Large intestine (tissue), 12 donors: ENCODE results near the gene VAX1. TPM values are rescaled to one million over a fixed set of nuclear protein-coding genes. Genes with fewer than 3 reads are reported as not detected.
"Not testable (repeated sequence)": the region's sequence is repeated elsewhere in the genome, so short reads cannot be mapped to it uniquely, and the experiment has no call there.

Experiments
- DNase-seq, 2 donors: peaks; one replicate each; pipeline versions ENCODE4 v3.0.0 to v3.0.0-alpha.2; 2013
- H3K27ac ChIP-seq: one replicate; pipeline ENCODE4 v1.5.1; 2013; ENCODE audit warnings: low read length
- H3K27me3 ChIP-seq: 2 replicates; pipeline ENCODE4 v1.6.1; 2013; ENCODE audit warnings: low read length; ENCODE audit not compliant: control insufficient read depth, insufficient read depth
- H3K36me3 ChIP-seq: 2 replicates; pipeline ENCODE4 v1.6.1; 2013; ENCODE audit warnings: low read length; ENCODE audit not compliant: control insufficient read depth, insufficient read depth
- H3K4me1 ChIP-seq: one replicate; pipeline ENCODE4 v1.6.1; 2013; ENCODE audit warnings: low read length; ENCODE audit not compliant: control insufficient read depth, insufficient read depth
- H3K4me3 ChIP-seq: one replicate; pipeline ENCODE4 v1.5.1; 2013; ENCODE audit warnings: low read length
- H3K9me3 ChIP-seq: one replicate; pipeline ENCODE4 v1.6.1; 2013; ENCODE audit warnings: mild to moderate bottlenecking, low read depth, low read length, moderate library complexity; ENCODE audit not compliant: control insufficient read depth
- WGBS: methylation state at CpG from one replicate; pipeline ENCODE4 v1.1.5; 2013; ENCODE audit warnings: low lambda C conversion rate; ENCODE audit not compliant: insufficient coverage; 5-methylcytosine and 5-hydroxymethylcytosine counted together
- long read RNA-seq, 11 donors: transcript quantifications; one replicate each; lab custom pipeline, GENCODE V29; 2026
- polyA plus RNA-seq: library from polyadenylated mRNA; unstranded; fragments of 120-200 nt; gene quantifications from one replicate; pipeline ENCODE4 v1.2.1, GENCODE V29; 2013

Gene VAX1
- not detected for polyA plus RNA-seq
- long read RNA-seq, donor 1: 0 reads
- long read RNA-seq, donor 2: 0 reads
- long read RNA-seq, donor 3: 0 reads
- long read RNA-seq, donor 4: 0 reads
- long read RNA-seq, donor 5: 0 reads
- long read RNA-seq, donor 6: 0 reads
- long read RNA-seq, donor 7: 0 reads
- long read RNA-seq, donor 8: 0 reads
- long read RNA-seq, donor 9: 0 reads
- long read RNA-seq, donor 10: 0 reads
- long read RNA-seq, donor 11: 0 reads

GRCh38 chr10:117137911-117138642 is at the start of gene VAX1:
Gene VAX1, minus strand, starts transcription at chr10:117138270. Its CDS starts 214 bp downstream, at chr10:117138056.
- peak in 1 of 2 donors; percentile 15 for DNase-seq
- Histone ChIP-seq H3K36me3 (no peaks in the 10 kb centered on the region), H3K27me3 (peaks cover 96% of the 10 kb centered on the region), H3K27ac (no peak within 1 kb of the TSS), H3K4me3 (peak within 1 kb of the TSS; percentile 13), H3K4me1 (peaks cover 9% of the 10 kb centered on the region), H3K9me3 (peaks cover 25% of the 10 kb centered on the region)
- WGBS: no CpG with 5 or more reads among the region's 65 CpGs

GRCh38 chr10:117186832-117187615 is 49.0 kb upstream of the VAX1 start:
- Histone ChIP-seq H3K27me3 (peaks cover 10% of the 10 kb centered on the region), H3K4me3 (no peak overlapping the region), H3K4me1 (no peaks in the 10 kb centered on the region), H3K27ac (no peak overlapping the region), H3K36me3 (no peaks in the 10 kb centered on the region), H3K9me3 (no peaks in the 10 kb centered on the region)
- peak in 1 of 2 donors; percentile 6 for DNase-seq
- WGBS: 40% methylated on average over 1 of the region's 4 CpGs

GRCh38 chr10:117185817-117186216 is 47.7 kb upstream of the VAX1 start:
- not testable (repeated sequence) for H3K27ac ChIP-seq, H3K4me1 ChIP-seq, DNase-seq, H3K36me3 ChIP-seq, H3K4me3 ChIP-seq, H3K9me3 ChIP-seq, H3K27me3 ChIP-seq
- no CpG with 5 or more reads among the region's 4 CpGs for WGBS

GRCh38 chr10:117184821-117185220 is 46.8 kb upstream of the VAX1 start:
- no peak overlapping the region for H3K4me3 ChIP-seq
- no CpG with 5 or more reads among the region's 3 CpGs for WGBS
- peaks cover 12% of the 10 kb centered on the region for H3K27me3 ChIP-seq
- no peaks in the 10 kb centered on the region for H3K9me3 ChIP-seq
- H3K4me1 ChIP-seq: no peaks in the 10 kb centered on the region
- no peak overlapping the region for H3K27ac ChIP-seq
- no peak for DNase-seq
- no peaks in the 10 kb centered on the region for H3K36me3 ChIP-seq

- Histone ChIP-seq H3K4me1 (no peaks in the 10 kb centered on the region), H3K27me3 (peaks cover 13% of the 10 kb centered on the region), H3K9me3 (no peaks in the 10 kb centered on the region), H3K27ac (no peak overlapping the region), H3K4me3 (no peak overlapping the region), H3K36me3 (no peaks in the 10 kb centered on the region)
- no CpG with 5 or more reads among the region's 10 CpGs for WGBS
- no peak for DNase-seq
These were observed 46.2 kb upstream of the VAX1 start for GRCh38 chr10:117184296-117184695.

- DNase-seq: no peak
- no peaks in the 10 kb centered on the region for H3K9me3 ChIP-seq
- no peaks in the 10 kb centered on the region for H3K36me3 ChIP-seq
- WGBS: 83% methylated on average over 1 of the region's 3 CpGs
- no peak overlapping the region for H3K27ac ChIP-seq
- H3K4me3 ChIP-seq: no peak overlapping the region
- peaks cover 6% of the 10 kb centered on the region for H3K4me1 ChIP-seq
- peaks cover 19% of the 10 kb centered on the region for H3K27me3 ChIP-seq
These were observed 40.1 kb upstream of the VAX1 start for GRCh38 chr10:117178190-117178589.

- Histone ChIP-seq H3K27me3 (peaks cover 28% of the 10 kb centered on the region), H3K4me3 (peak overlapping the region; percentile 41), H3K4me1 (peaks cover 6% of the 10 kb centered on the region), H3K27ac (no peak overlapping the region), H3K9me3 (no peaks in the 10 kb centered on the region), H3K36me3 (no peaks in the 10 kb centered on the region)
- WGBS: 80% methylated on average over 1 of the region's 12 CpGs
- DNase-seq: peak; percentile 64 to 71
These were observed 37.9 kb upstream of the VAX1 start for GRCh38 chr10:117175901-117176534.

- no CpG with 5 or more reads among the region's 46 CpGs for WGBS
- Histone ChIP-seq H3K27ac (no peak overlapping the region), H3K4me3 (peak overlapping the region; percentile 41), H3K9me3 (no peaks in the 10 kb centered on the region), H3K36me3 (no peaks in the 10 kb centered on the region), H3K27me3 (peaks cover 35% of the 10 kb centered on the region), H3K4me1 (peaks cover 6% of the 10 kb centered on the region)
- peak in 1 of 2 donors; percentile 49 for DNase-seq
These were observed 37.3 kb upstream of the VAX1 start for GRCh38 chr10:117175215-117175900.

GRCh38 chr10:117174439-117175214 is 36.6 kb upstream of the VAX1 start:
- Histone ChIP-seq H3K27me3 (peaks cover 40% of the 10 kb centered on the region), H3K4me1 (peaks cover 6% of the 10 kb centered on the region), H3K27ac (peak overlapping the region; percentile 26), H3K9me3 (no peaks in the 10 kb centered on the region), H3K4me3 (peak overlapping the region; percentile 41), H3K36me3 (no peaks in the 10 kb centered on the region)
- peak; percentile 86 to 90 for DNase-seq
- no CpG with 5 or more reads among the region's 16 CpGs for WGBS
